H9 (cell line): ENCODE results near the gene DAAM2. TPM values are rescaled to one million over a fixed set of nuclear protein-coding genes. Genes with fewer than 3 reads are reported as not detected.

ENCODE experiments used
- DNase-seq: peaks from one replicate; pipeline ENCODE4 v3.0.0-alpha.2; 2017
- H2AFZ ChIP-seq: one replicate; pipeline ENCODE4 v1.6.1; 2013; ENCODE audit warnings: mild to moderate bottlenecking, low read length, control low read depth, moderate library complexity
- H2AK5ac ChIP-seq: 2 replicates; pipeline ENCODE4 v1.6.1; 2013; ENCODE audit warnings: low read length, control low read depth, mixed read lengths; ENCODE audit not compliant: insufficient read length
- H2BK120ac ChIP-seq: one replicate; pipeline ENCODE4 v1.6.1; 2013; ENCODE audit warnings: low read depth, mild to moderate bottlenecking, low read length, control low read depth, inconsistent platforms; ENCODE audit not compliant: poor library complexity, severe bottlenecking
- H2BK12ac ChIP-seq: 2 replicates; pipeline ENCODE4 v1.6.1; 2013; ENCODE audit warnings: low read length, control low read depth, mixed read lengths, low read depth; ENCODE audit not compliant: insufficient read length
- H2BK15ac ChIP-seq: 2 replicates; pipeline ENCODE4 v1.6.1; 2013; ENCODE audit warnings: low read depth, low read length, control low read depth
- H2BK20ac ChIP-seq: one replicate; pipeline ENCODE4 v1.6.1; 2013; ENCODE audit warnings: low read depth, mild to moderate bottlenecking, low read length, control low read depth, inconsistent platforms; ENCODE audit not compliant: poor library complexity, severe bottlenecking
- H2BK5ac ChIP-seq: 2 replicates; pipeline ENCODE4 v1.6.1; 2013; ENCODE audit warnings: low read length, control low read depth, mixed read lengths; ENCODE audit not compliant: insufficient read length
- H3K14ac ChIP-seq: 2 replicates; pipeline ENCODE4 v1.6.1; 2013; ENCODE audit warnings: low read length, control low read depth; ENCODE audit not compliant: insufficient read depth
- H3K18ac ChIP-seq: 2 replicates; pipeline ENCODE4 v1.6.1; 2013; ENCODE audit warnings: low read depth, mild to moderate bottlenecking, mixed read lengths, low read length, control low read depth; ENCODE audit not compliant: insufficient read length
- H3K23ac ChIP-seq: 2 replicates; pipeline ENCODE4 v1.6.1; 2013; ENCODE audit warnings: low read length, control low read depth, mixed read lengths, low read depth; ENCODE audit not compliant: insufficient read length
- H3K23me2 ChIP-seq: 2 replicates; pipeline ENCODE4 v1.6.1; 2013; ENCODE audit warnings: low read depth, mild to moderate bottlenecking, mixed read lengths, low read length, control low read depth; ENCODE audit not compliant: insufficient read length, poor library complexity, severe bottlenecking
- H3K27ac ChIP-seq: 2 replicates; pipeline ENCODE4 v1.5.1; 2013; ENCODE audit warnings: low read length, control low read depth, mixed read lengths, low read depth; ENCODE audit not compliant: insufficient read length
- H3K27me3 ChIP-seq: 2 replicates; pipeline ENCODE4 v1.6.1; 2013; ENCODE audit warnings: low read length, control low read depth, inconsistent platforms; ENCODE audit not compliant: insufficient read depth
- H3K4ac ChIP-seq: 2 replicates; pipeline ENCODE4 v1.6.1; 2013; ENCODE audit warnings: low read depth, mild to moderate bottlenecking, control low read depth, inconsistent platforms, low read length, moderate library complexity
- H3K4me1 ChIP-seq: 2 replicates; pipeline ENCODE4 v1.6.1; 2013; ENCODE audit warnings: low read length, control low read depth, inconsistent platforms; ENCODE audit not compliant: insufficient read depth
- H3K4me2 ChIP-seq: 2 replicates; pipeline ENCODE4 v1.6.1; 2013; ENCODE audit warnings: low read length, control low read depth, mixed read lengths; ENCODE audit not compliant: insufficient read length, insufficient read depth
- H3K56ac ChIP-seq: 2 replicates; pipeline ENCODE4 v1.6.1; 2013; ENCODE audit warnings: low read depth, mild to moderate bottlenecking, mixed read lengths, low read length, control low read depth; ENCODE audit not compliant: insufficient read length
- H3K79me1 ChIP-seq: 2 replicates; pipeline ENCODE4 v1.6.1; 2013; ENCODE audit warnings: low read depth, mild to moderate bottlenecking, moderate library complexity, low read length, control low read depth, inconsistent platforms; ENCODE audit not compliant: insufficient read depth, poor library complexity, severe bottlenecking
- H3K79me2 ChIP-seq: 2 replicates; pipeline ENCODE4 v1.6.1; 2013; ENCODE audit warnings: low read length, control low read depth, inconsistent platforms; ENCODE audit not compliant: insufficient read depth
- H3K9ac ChIP-seq: 2 replicates; pipeline ENCODE4 v1.6.1; 2013; ENCODE audit warnings: low read length, control low read depth, mixed read lengths; ENCODE audit not compliant: insufficient read length; ENCODE audit errors: extremely low read depth
- H3K9me3 ChIP-seq: one replicate; pipeline ENCODE4 v1.6.1; 2013; ENCODE audit warnings: low read depth, low read length, inconsistent platforms; ENCODE audit not compliant: control insufficient read depth
- H3T11ph ChIP-seq: one replicate; pipeline ENCODE4 v1.6.1; 2013; ENCODE audit warnings: mild to moderate bottlenecking, low read length, control low read depth, inconsistent platforms
- H4K20me1 ChIP-seq: one replicate; pipeline ENCODE4 v1.6.1; 2013; ENCODE audit not compliant: control insufficient read depth, insufficient read length, insufficient read depth
- H4K5ac ChIP-seq: 2 replicates; pipeline ENCODE4 v1.6.1; 2013; ENCODE audit warnings: low read depth, mild to moderate bottlenecking, mixed read lengths, low read length, control low read depth; ENCODE audit not compliant: insufficient read length
- H4K8ac ChIP-seq: replicated peaks from 2 replicates; pipeline ENCODE4 v1.6.1; 2013; ENCODE audit warnings: low read length, control low read depth, mixed read lengths, low read depth; ENCODE audit not compliant: insufficient read length
- H4K91ac ChIP-seq: 2 replicates; pipeline ENCODE4 v1.6.1; 2013; ENCODE audit warnings: low read depth, mild to moderate bottlenecking, moderate library complexity, mixed read lengths, low read length, control low read depth; ENCODE audit not compliant: insufficient read length
- H3K27ac Mint-ChIP-seq, 3 experiments: 2 replicates in 2 of 3; 3 replicates in 1 of 3; pipeline ENCODE4 v1.8.0; 2020 to 2021; ENCODE audit warnings: mixed read lengths in 3 of 3, mild to moderate bottlenecking in 1 of 3, moderate library complexity in 1 of 3
- H3K27me3 Mint-ChIP-seq: 2 replicates; pipeline ENCODE4 v1.8.0; 2021; ENCODE audit warnings: low read depth, mild to moderate bottlenecking, moderate library complexity, mixed read lengths
- H3K36me3 Mint-ChIP-seq, 3 experiments: 2 replicates in 2 of 3; 3 replicates in 1 of 3; pipeline ENCODE4 v1.8.0; 2020 to 2021; ENCODE audit warnings: low read depth in 3 of 3, mixed read lengths in 3 of 3; ENCODE audit not compliant: insufficient read depth in 1 of 3
- H3K4me1 Mint-ChIP-seq, 2 experiments: 2 replicates each; pipeline ENCODE4 v1.8.0; 2020; ENCODE audit warnings: mixed read lengths in 2 of 2
- H3K4me3 Mint-ChIP-seq, 2 experiments: 2 replicates in 1 of 2; 3 replicates in 1 of 2; pipeline ENCODE4 v1.8.0; 2020 to 2021; ENCODE audit warnings: mild to moderate bottlenecking in 2 of 2, mixed read lengths in 2 of 2, moderate library complexity in 1 of 2
- H3K9me3 Mint-ChIP-seq, 2 experiments: 2 replicates in 1 of 2; 3 replicates in 1 of 2; pipeline ENCODE4 v1.8.0; 2020; ENCODE audit warnings: mild to moderate bottlenecking in 2 of 2, mixed read lengths in 2 of 2, moderate library complexity in 1 of 2
- CTCF ChIP-seq: fragments of 200-600 bp; sonication (generic); conservative IDR thresholded peaks from 3 replicates; pipeline ENCODE4 v1.8.0; 2021; ENCODE audit warnings: antibody characterized with exemption, mild to moderate bottlenecking
- WGBS: extraction: QIAGEN DNeasy Blood & Tissue Kit; methylation state at CpG from one replicate; pipeline ENCODE4 v1.1.7; 2013; ENCODE audit warnings: missing lambda C conversion rate, low lambda C conversion rate, mixed read lengths; ENCODE audit not compliant: insufficient read length; ENCODE audit errors: extremely low coverage; 5-methylcytosine and 5-hydroxymethylcytosine counted together
- total RNA-seq: library from RNA; stranded (reverse); gene quantifications from 2 replicates; pipeline ENCODE4 v1.2.1, GENCODE V29; 2021

The DAAM2 gene
- total RNA-seq, 1 experiment from 2014 or later, result 1.1 TPM

DNA sequence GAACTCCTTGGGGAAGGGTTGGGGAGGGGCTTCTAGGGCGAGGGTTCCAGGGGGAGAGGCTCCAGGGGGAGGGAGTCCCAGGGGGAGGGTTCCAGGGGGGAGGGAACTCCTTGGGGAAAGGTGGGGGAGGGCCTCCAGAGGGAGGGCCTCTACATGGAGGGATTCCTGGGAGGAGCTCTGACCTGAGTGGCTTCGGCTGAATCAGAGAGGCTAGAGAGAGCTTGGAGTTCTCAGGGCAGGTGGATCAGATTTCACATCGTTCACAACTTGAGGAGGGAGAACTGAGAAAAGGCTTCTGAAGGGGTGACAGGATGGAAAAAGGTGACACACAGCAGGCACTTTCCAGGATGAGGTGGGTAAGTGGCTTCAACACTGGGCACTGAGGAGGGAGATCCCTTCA lies 49.1 kb downstream of the DAAM2 start:
- no peak overlapping the region for H3T11ph ChIP-seq
- H3K56ac ChIP-seq, result no peak overlapping the region
- H3K27me3 Mint-ChIP-seq, result no peaks in the 10 kb centered on the region
- no peak overlapping the region for H3K9ac ChIP-seq
- no peaks in the 10 kb centered on the region for H3K9me3 ChIP-seq
- peak overlapping the region; percentile 7 to 86 (median 58); a peak in 3 of 7 replicates for H3K27ac Mint-ChIP-seq
- H2AK5ac ChIP-seq, result no peak overlapping the region
- H3K4me1 Mint-ChIP-seq, result peaks cover 7 to 15% of the 10 kb centered on the region in 2 experiments
- H3K4ac ChIP-seq, result no peak overlapping the region
- no peaks in the 10 kb centered on the region for H4K20me1 ChIP-seq
- no CpG with 5 or more reads among the region's 3 CpGs for WGBS
- TF ChIP-seq CTCF, result no peak
- no peaks in the 10 kb centered on the region for H3K79me1 ChIP-seq
- no peak overlapping the region for H2BK12ac ChIP-seq
- no peak overlapping the region for H4K91ac ChIP-seq
- H3K23me2 ChIP-seq, result no peaks in the 10 kb centered on the region
- H3K27ac ChIP-seq, result no peak overlapping the region
- H2AFZ ChIP-seq, result no peak overlapping the region
- H2BK15ac ChIP-seq, result no peak overlapping the region
- H2BK120ac ChIP-seq, result no peak overlapping the region
- H2BK20ac ChIP-seq, result no peak overlapping the region
- DNase-seq, result peak; percentile 36
- no peak overlapping the region for H2BK5ac ChIP-seq
- no peaks in the 10 kb centered on the region for H3K27me3 ChIP-seq
- no peaks in the 10 kb centered on the region for H3K9me3 Mint-ChIP-seq
- H3K14ac ChIP-seq, result no peak overlapping the region
- H3K36me3 Mint-ChIP-seq, result no peaks in the 10 kb centered on the region
- H3K4me2 ChIP-seq, result no peak overlapping the region
- no peak overlapping the region for H3K23ac ChIP-seq
- no peak overlapping the region for H3K4me3 Mint-ChIP-seq
- no peak overlapping the region for H3K18ac ChIP-seq
- no peak overlapping the region for H4K5ac ChIP-seq
- no peak overlapping the region for H4K8ac ChIP-seq
- no peaks in the 10 kb centered on the region; the same call in 1 of the 2 replicates for H3K4me1 ChIP-seq
- no peaks in the 10 kb centered on the region for H3K79me2 ChIP-seq
